Thyroid gland (tissue), 4 donors: ENCODE results near the gene PFN1. TPM values are rescaled to one million over a fixed set of nuclear protein-coding genes. Genes with fewer than 3 reads are reported as not detected.

Experiments used
- DNase-seq, 2 donors: peaks; one replicate each; pipeline ENCODE4 v3.0.0-alpha.2; 2019
- H3K27ac ChIP-seq, 3 donors: fragments of 200-600 bp; sonication (generic); 1 replicate in 2 of 3; 2 replicates in 1 of 3; pipeline ENCODE4 v1.5.1; 2016 to 2019; ENCODE audit warnings: mild to moderate bottlenecking in 1 of 3, moderate library complexity in 1 of 3
- H3K27me3 ChIP-seq: fragments of 200-600 bp; sonication (generic); one replicate; pipeline ENCODE4 v1.5.1; 2019
- H3K36me3 ChIP-seq, 2 donors: fragments of 200-600 bp; sonication (generic); one replicate each; pipeline ENCODE4 v1.5.1; 2016 to 2019
- H3K4me1 ChIP-seq, 2 donors: fragments of 200-600 bp; sonication (generic); one replicate each; pipeline ENCODE4 v1.5.1; 2017 to 2019
- H3K4me3 ChIP-seq, 3 donors: fragments of 200-600 bp; sonication (generic); replicated peaks in 1 of 3; 1 replicate in 2 of 3; 2 replicates in 1 of 3; pipeline ENCODE4 v1.5.1; 2016; ENCODE audit warnings: mild to moderate bottlenecking in 1 of 3
- H3K9me3 ChIP-seq: fragments of 200-600 bp; sonication (generic); one replicate; pipeline ENCODE4 v1.5.1; 2017
- POLR2A ChIP-seq, 2 donors: fragments of 450-650 bp; IDR thresholded peaks; one replicate each; pipeline ENCODE4 v1.6.1; 2017; ENCODE audit warnings: antibody characterized with exemption in 2 of 2, mild to moderate bottlenecking in 2 of 2, moderate library complexity in 1 of 2
- WGBS, 2 donors: methylation state at CpG; one replicate each; pipeline ENCODE4 v1.1.5; 2017; 5-methylcytosine and 5-hydroxymethylcytosine counted together
- intact Hi-C: fragments of 100-400 bp; cut with DNase I; formaldehyde crosslinking; loops from one replicate; pipeline ENCODE4 v1.15.1; 2023
- total RNA-seq, 4 donors: library from RNA; depleted of rRNA; stranded (reverse); fragments of >200 nt; gene quantifications; one replicate each; pipeline ENCODE4 v1.2.3, GENCODE V29; 2016
- TF ChIP-seq, protein P1 (sequence below), 6 experiments: fragments of 200-600 bp in 3 of 6; fragments of 450-650 bp in 3 of 6; sonication (generic) in 3 of 6; IDR thresholded peaks; one replicate each; pipeline ENCODE4 v1.5.1; 2016 to 2019; ENCODE audit warnings: antibody characterized with exemption in 6 of 6, mild to moderate bottlenecking in 2 of 6, inconsistent platforms in 1 of 6, moderate library complexity in 1 of 6

PFN1 gene
- total RNA-seq, 4 donors from 2014 or later: 228 to 606 (median 328) TPM

DNA sequence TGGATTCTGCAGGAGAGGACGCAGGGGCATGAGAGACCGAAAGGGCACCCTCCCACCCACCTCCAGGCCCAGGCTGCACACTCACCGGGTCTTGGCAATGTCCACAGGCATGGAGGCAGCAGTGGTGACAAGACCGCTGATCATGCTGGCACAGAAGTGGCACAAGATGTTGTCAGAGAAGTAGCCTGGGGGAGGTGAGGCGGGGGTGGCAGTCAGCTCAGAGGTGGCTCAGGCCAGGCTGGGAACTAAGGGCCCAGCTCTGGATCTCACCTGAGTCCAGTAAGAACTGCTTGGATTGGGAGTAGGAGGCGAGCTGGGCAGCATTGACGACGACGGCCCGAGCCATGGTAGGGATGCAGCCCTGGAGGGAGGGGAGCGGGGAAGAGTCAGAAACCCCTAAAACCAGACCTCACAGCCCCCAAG is 10.2 kb downstream of the PFN1 start:
- no peak overlapping the region for H3K4me3 ChIP-seq
- peaks cover 17 to 29% of the 10 kb centered on the region in 2 donors for H3K4me1 ChIP-seq
- TF ChIP-seq, protein P1, sequence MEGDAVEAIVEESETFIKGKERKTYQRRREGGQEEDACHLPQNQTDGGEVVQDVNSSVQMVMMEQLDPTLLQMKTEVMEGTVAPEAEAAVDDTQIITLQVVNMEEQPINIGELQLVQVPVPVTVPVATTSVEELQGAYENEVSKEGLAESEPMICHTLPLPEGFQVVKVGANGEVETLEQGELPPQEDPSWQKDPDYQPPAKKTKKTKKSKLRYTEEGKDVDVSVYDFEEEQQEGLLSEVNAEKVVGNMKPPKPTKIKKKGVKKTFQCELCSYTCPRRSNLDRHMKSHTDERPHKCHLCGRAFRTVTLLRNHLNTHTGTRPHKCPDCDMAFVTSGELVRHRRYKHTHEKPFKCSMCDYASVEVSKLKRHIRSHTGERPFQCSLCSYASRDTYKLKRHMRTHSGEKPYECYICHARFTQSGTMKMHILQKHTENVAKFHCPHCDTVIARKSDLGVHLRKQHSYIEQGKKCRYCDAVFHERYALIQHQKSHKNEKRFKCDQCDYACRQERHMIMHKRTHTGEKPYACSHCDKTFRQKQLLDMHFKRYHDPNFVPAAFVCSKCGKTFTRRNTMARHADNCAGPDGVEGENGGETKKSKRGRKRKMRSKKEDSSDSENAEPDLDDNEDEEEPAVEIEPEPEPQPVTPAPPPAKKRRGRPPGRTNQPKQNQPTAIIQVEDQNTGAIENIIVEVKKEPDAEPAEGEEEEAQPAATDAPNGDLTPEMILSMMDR (IDR thresholded peaks at IDR 0.05): no peak
- TF ChIP-seq POLR2A (IDR thresholded peaks at IDR 0.05): no peak
- intact Hi-C loops: loop anchor here (5.0 kb wide), 1 partner anchor 44 kb away; no protein-coding TSS in a partner anchor
- no peaks in the 10 kb centered on the region for H3K27me3 ChIP-seq
- no peaks in the 10 kb centered on the region for H3K9me3 ChIP-seq
- peaks cover 14 to 15% of the 10 kb centered on the region in 2 donors for H3K36me3 ChIP-seq
- H3K27ac ChIP-seq: no peak overlapping the region
- DNase-seq: no peak
- 89 to 92% methylated on average over 8 to 11 of the region's 11 CpGs for WGBS, 2 donors

DNA sequence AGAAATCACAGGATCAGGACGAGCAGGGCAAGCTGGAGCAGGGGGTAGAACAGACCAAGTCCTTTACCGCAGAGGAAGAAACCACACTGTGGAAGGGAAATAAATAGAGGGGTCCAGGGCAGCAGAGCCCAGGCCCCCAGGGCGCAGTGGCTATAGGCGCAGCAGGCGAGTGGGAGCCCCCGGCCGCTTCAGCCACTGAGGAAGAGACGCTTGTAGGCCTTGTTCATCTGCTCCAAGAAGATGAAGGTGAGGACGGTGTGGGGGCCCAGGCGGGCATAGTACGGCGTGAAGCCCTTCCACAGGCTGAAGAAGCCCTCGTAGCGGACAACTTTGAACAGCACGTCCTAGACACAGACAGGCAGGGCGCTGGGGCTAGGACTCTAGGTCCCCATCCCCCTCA is 10.8 kb downstream of the PFN1 start:
- Histone ChIP-seq H3K27me3 (no peaks in the 10 kb centered on the region), H3K4me3 (no peak overlapping the region), H3K27ac (no peak overlapping the region), H3K4me1 (peaks cover 17 to 29% of the 10 kb centered on the region in 2 donors), H3K9me3 (no peaks in the 10 kb centered on the region), H3K36me3 (peaks cover 9 to 15% of the 10 kb centered on the region in 2 donors)
- intact Hi-C loops: loop anchor here (5.0 kb wide), 1 partner anchor 45 kb away; no protein-coding TSS in a partner anchor
- TF ChIP-seq, protein P1 (IDR thresholded peaks at IDR 0.05): no peak
- no peak for TF ChIP-seq POLR2A (IDR thresholded peaks at IDR 0.05)
- DNase-seq: no peak
- 93 to 97% methylated on average over 16 of the region's 16 CpGs for WGBS, 2 donors

DNA sequence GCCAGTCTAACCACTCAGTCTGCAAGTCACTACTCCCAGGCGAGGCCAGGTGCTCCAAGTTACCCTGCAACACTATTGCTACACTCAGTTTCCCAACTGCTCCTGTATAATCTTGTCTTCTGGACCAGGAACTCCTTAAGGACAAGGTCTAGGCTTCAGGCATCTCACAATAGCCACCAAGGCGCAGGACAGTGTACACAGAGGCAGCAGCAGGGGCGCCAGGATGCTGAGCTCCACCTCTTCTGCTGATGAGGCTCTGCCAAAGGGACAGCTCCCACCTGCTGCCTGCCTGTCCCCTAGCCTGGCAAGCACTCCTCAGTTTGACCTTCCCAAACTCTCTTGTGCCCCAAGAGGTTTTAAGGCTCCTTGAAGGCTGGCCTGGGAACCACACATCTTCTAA is 11.9 kb downstream of the PFN1 start:
- H3K36me3 ChIP-seq: peaks cover 9 to 15% of the 10 kb centered on the region in 2 donors
- peaks cover 17 to 28% of the 10 kb centered on the region in 2 donors for H3K4me1 ChIP-seq
- no peaks in the 10 kb centered on the region for H3K9me3 ChIP-seq
- TF ChIP-seq, protein P1 (IDR thresholded peaks at IDR 0.05): no peak
- no peak for TF ChIP-seq POLR2A (IDR thresholded peaks at IDR 0.05)
- H3K4me3 ChIP-seq: no peak overlapping the region
- intact Hi-C loops: loop anchor here (5.0 kb wide), 1 partner anchor 46 kb away; no protein-coding TSS in a partner anchor
- H3K27ac ChIP-seq: no peak overlapping the region
- no peaks in the 10 kb centered on the region for H3K27me3 ChIP-seq
- WGBS, 2 donors: 92 to 93% methylated on average over 1 to 3 of the region's 3 CpGs
- no peak for DNase-seq

GRCh38 chr17:4935650-4936049 is 12.7 kb downstream of the PFN1 start:
- intact Hi-C loops: loop anchor here (5.0 kb wide), 1 partner anchor 47 kb away; no protein-coding TSS in a partner anchor
- no peak for DNase-seq
- H3K27me3 ChIP-seq: no peaks in the 10 kb centered on the region
- H3K9me3 ChIP-seq: no peaks in the 10 kb centered on the region
- TF ChIP-seq, protein P1 (IDR thresholded peaks at IDR 0.05): no peak
- no peak for TF ChIP-seq POLR2A (IDR thresholded peaks at IDR 0.05)
- peaks cover 10 to 21% of the 10 kb centered on the region in 2 donors for H3K4me1 ChIP-seq
- peaks cover 9 to 15% of the 10 kb centered on the region in 2 donors for H3K36me3 ChIP-seq
- no peak overlapping the region for H3K27ac ChIP-seq
- H3K4me3 ChIP-seq: no peak overlapping the region

- Histone ChIP-seq H3K4me3 (no peak overlapping the region), H3K36me3 (peaks cover 9 to 15% of the 10 kb centered on the region in 2 donors), H3K9me3 (no peaks in the 10 kb centered on the region), H3K4me1 (peaks cover 10 to 21% of the 10 kb centered on the region in 2 donors), H3K27ac (no peak overlapping the region), H3K27me3 (no peaks in the 10 kb centered on the region)
- peak; percentile 19 to 40 for DNase-seq
- TF ChIP-seq POLR2A (IDR thresholded peaks at IDR 0.05): no peak
- TF ChIP-seq, protein P1 (IDR thresholded peaks at IDR 0.05): no peak
- intact Hi-C loops: no loop called here
- WGBS, 2 donors: 29 to 35% methylated on average over 13 to 14 of the region's 14 CpGs
Observed at GRCh38 chr17:4934173-4934979, 14.0 kb downstream of the PFN1 start.
